HEK293T (cell line): Measurements from ENCODE around the gene GIGYF2.

Experiments
- CTCF ChIA-PET: fragments of 350-600 bp; formaldehyde crosslinking; extraction: SDS; loops from one replicate; lab custom pipeline; 2021; ENCODE audit warnings: antibody characterized with exemption, inconsistent platforms; lab: Yijun Ruan, JAX
- POLR2A ChIA-PET: fragments of 350-600 bp; formaldehyde crosslinking; extraction: SDS; loops from one replicate; lab custom pipeline; 2020; ENCODE audit warnings: antibody characterized with exemption, inconsistent platforms; lab: Yijun Ruan, JAX
- DNase-seq: peaks from one replicate; pipeline ENCODE4 v3.0.0; 2012; ENCODE audit warnings: mixed read lengths; ENCODE audit errors: extremely low spot score
- ARNT ChIP-seq: fragments of 450-650 bp; IDR thresholded peaks from 2 replicates; pipeline ENCODE4 v1.6.1; 2017; ENCODE audit warnings: mild to moderate bottlenecking
- BHLHE40 ChIP-seq: fragments of 450-650 bp; IDR thresholded peaks from 2 replicates; pipeline ENCODE4 v1.6.1; 2016; ENCODE audit warnings: mild to moderate bottlenecking, moderate library complexity, borderline replicate concordance
- CTBP1 ChIP-seq: fragments of 450-650 bp; IDR thresholded peaks from 2 replicates; pipeline ENCODE4 v1.6.1; 2016; ENCODE audit warnings: borderline replicate concordance
- ELF4 ChIP-seq: fragments of 450-650 bp; IDR thresholded peaks from 2 replicates; pipeline ENCODE4 v1.6.1; 2017; ENCODE audit warnings: antibody characterized with exemption
- FOXA1 ChIP-seq: fragments of 450-650 bp; IDR thresholded peaks from 2 replicates; pipeline ENCODE4 v1.6.1; 2016; ENCODE audit warnings: mild to moderate bottlenecking
- FOXK2 ChIP-seq: fragments of 450-650 bp; IDR thresholded peaks from 2 replicates; pipeline ENCODE4 v1.6.1; 2016; ENCODE audit warnings: mild to moderate bottlenecking
- FOXM1 ChIP-seq: fragments of 450-650 bp; IDR thresholded peaks from 2 replicates; pipeline ENCODE4 v1.6.1; 2017; ENCODE audit warnings: mild to moderate bottlenecking, borderline replicate concordance
- HDGF ChIP-seq: fragments of 450-650 bp; IDR thresholded peaks from 2 replicates; pipeline ENCODE4 v1.6.1; 2017; ENCODE audit warnings: antibody characterized with exemption, borderline replicate concordance
- L3MBTL2 ChIP-seq: fragments of 450-650 bp; conservative IDR thresholded peaks from 2 replicates; pipeline ENCODE4 v1.6.1; 2016; ENCODE audit warnings: mild to moderate bottlenecking
- LEF1 ChIP-seq: fragments of 450-650 bp; IDR thresholded peaks from 2 replicates; pipeline ENCODE4 v1.6.1; 2017; ENCODE audit warnings: mild to moderate bottlenecking, borderline replicate concordance
- NFRKB ChIP-seq: fragments of 450-650 bp; IDR thresholded peaks from 2 replicates; pipeline ENCODE4 v1.6.1; 2016; ENCODE audit warnings: mild to moderate bottlenecking, moderate library complexity
- PKNOX1 ChIP-seq: fragments of 450-650 bp; IDR thresholded peaks from 2 replicates; pipeline ENCODE4 v1.6.1; 2016
- SP1 ChIP-seq: fragments of 450-650 bp; IDR thresholded peaks from 2 replicates; pipeline ENCODE4 v1.6.1; 2017
- SUZ12 ChIP-seq: fragments of 450-650 bp; IDR thresholded peaks from 2 replicates; pipeline ENCODE4 v1.6.1; 2016; ENCODE audit warnings: mild to moderate bottlenecking
- TARDBP ChIP-seq: fragments of 450-650 bp; IDR thresholded peaks from 2 replicates; pipeline ENCODE4 v1.6.1; 2016
- ZNF384 ChIP-seq: fragments of 450-650 bp; IDR thresholded peaks from 2 replicates; pipeline ENCODE4 v1.6.1; 2016

GIGYF2 gene

DNA sequence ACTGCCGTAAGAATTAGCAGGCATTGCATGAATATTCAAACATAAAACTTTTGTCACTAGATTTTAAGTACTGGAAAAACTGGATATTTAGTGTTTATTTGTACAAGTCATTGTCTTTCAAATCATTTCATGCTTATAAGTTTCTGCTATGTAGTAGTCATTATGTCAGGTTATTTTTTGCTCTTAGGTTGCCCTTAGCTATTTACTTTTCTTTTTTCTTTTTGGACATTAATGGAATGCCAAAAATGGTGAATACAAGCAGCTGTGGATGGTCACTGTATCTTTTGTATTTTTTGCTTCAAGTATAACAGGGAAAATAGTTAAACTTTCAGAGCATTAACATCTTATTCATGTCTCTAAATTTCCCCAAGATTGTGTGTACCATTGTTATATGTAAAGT, 97.8 kb downstream of the GIGYF2 start:
- POLR2A ChIA-PET = no interaction called here
- no peak for DNase-seq
- CTCF ChIA-PET = no interaction called here

DNA sequence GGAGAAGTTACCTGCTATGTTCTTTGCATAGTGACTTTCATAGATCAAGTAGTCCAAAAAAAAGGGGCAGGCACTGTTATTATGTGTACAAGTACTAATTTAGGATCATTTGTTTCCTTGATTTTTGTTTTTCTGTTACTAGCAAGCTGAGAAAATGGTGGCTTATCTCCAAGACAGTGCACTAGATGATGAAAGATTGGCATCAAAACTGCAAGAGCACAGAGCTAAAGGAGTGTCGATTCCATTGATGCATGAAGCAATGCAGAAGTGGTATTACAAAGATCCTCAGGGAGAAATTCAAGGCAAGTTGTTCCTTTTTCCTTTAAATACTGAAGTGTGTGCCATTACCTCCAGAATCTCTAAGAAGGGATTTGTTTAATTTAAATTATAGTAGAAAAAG, 98.8 kb downstream of the GIGYF2 start:
- TF ChIP-seq HDGF (no peak), FOXA1 (no peak), L3MBTL2 (no peak), BHLHE40 (no peak), CTBP1 (no peak), SUZ12 (no peak), ARNT (no peak), FOXK2 (no peak), SP1 (no peak), ELF4 (no peak), NFRKB (no peak), LEF1 (no peak), ZNF384 (no peak), FOXM1 (no peak), TARDBP (no peak), PKNOX1 (no peak)
- POLR2A ChIA-PET = no interaction called here
- CTCF ChIA-PET = no interaction called here
- no peak for DNase-seq

More for the DNA sequence above, 97.8 kb downstream of the GIGYF2 start:
- TF ChIP-seq FOXA1 (no peak), NFRKB (no peak), PKNOX1 (no peak), FOXK2 (no peak), ELF4 (no peak), FOXM1 (no peak)

DNA sequence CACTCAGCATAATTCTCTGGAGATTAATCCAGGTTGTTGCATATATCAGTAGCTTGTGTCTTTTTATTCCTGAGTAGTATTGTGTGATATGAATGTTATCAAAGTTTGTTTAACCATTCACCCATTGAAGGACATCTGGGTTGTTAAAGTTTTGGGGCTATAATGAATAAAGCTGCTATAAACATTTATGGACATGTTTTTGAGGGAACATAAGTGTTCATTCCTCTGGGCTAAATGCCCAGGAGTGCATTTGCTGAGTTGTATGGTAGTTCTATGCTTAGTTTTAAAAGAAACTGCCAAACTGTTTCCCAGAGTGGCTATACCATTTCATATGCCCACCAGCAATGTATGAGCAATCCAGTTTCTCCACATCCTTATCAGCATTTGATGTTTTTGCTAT, 101.1 kb downstream of the GIGYF2 start:
- ChIA-PET CTCF (interaction anchor here (0.6 kb wide), 1 partner anchor 544 kb away, joined by 3 read pairs; no protein-coding TSS in a partner anchor), POLR2A (no interaction called here)
- TF ChIP-seq ELF4 (no peak), CTBP1 (no peak), FOXA1 (no peak)
- no peak for DNase-seq

- POLR2A ChIA-PET = no interaction called here
- no peak for DNase-seq
- CTCF ChIA-PET = no interaction called here
- TF ChIP-seq BHLHE40 = no peak
- no peak for TF ChIP-seq PKNOX1
- TF ChIP-seq TARDBP = no peak
- TF ChIP-seq FOXK2 = no peak
- no peak for TF ChIP-seq FOXM1
- TF ChIP-seq SUZ12 = no peak
- no peak for TF ChIP-seq FOXA1
- TF ChIP-seq L3MBTL2 = no peak
- TF ChIP-seq NFRKB = no peak
- no peak for TF ChIP-seq SP1
- no peak for TF ChIP-seq LEF1
These were observed 103.0 kb downstream of the GIGYF2 start for GRCh38 chr2:232800166-232800565.

- CTCF ChIA-PET = no interaction called here
- TF ChIP-seq L3MBTL2 (no peak), ZNF384 (no peak), BHLHE40 (no peak), ELF4 (no peak), SUZ12 (no peak), PKNOX1 (no peak), FOXA1 (no peak), FOXM1 (no peak), NFRKB (no peak), HDGF (no peak), LEF1 (no peak), TARDBP (no peak)
- POLR2A ChIA-PET = no interaction called here
- no peak for DNase-seq
These were observed 105.0 kb downstream of the GIGYF2 start for GRCh38 chr2:232802091-232802490.

GRCh38 chr2:232809349-232810124, 112.4 kb downstream of the GIGYF2 start:
- no peak for DNase-seq
- TF ChIP-seq ARNT = no peak
- TF ChIP-seq CTBP1 = no peak
- TF ChIP-seq FOXK2 = no peak
- no peak for TF ChIP-seq FOXA1
- no peak for TF ChIP-seq LEF1
- TF ChIP-seq FOXM1 = no peak
- TF ChIP-seq SUZ12 = no peak
- no peak for TF ChIP-seq SP1
- no peak for TF ChIP-seq ZNF384
- no peak for TF ChIP-seq ELF4
- no peak for TF ChIP-seq TARDBP
- TF ChIP-seq NFRKB = no peak
- ChIA-PET POLR2A (interaction anchor here (0.6 kb wide), 1 partner anchor 39 kb away, joined by 3 read pairs; no protein-coding TSS in a partner anchor), CTCF (no interaction called here)
